GM21825 (cell line): ENCODE data around the gene CST7.

ENCODE experiments used
- ATAC-seq: cut with Tn5 transposase; IDR thresholded peaks from one replicate; pipeline ENCODE4 v1.9.1; 2021; ENCODE audit warnings: mild to moderate bottlenecking, moderate library complexity; ENCODE audit not compliant: unreplicated experiment

CST7 gene

GRCh38 chr20:24984961-24985640, 36.0 kb downstream of the CST7 start:
- no peak for ATAC-seq

DNA sequence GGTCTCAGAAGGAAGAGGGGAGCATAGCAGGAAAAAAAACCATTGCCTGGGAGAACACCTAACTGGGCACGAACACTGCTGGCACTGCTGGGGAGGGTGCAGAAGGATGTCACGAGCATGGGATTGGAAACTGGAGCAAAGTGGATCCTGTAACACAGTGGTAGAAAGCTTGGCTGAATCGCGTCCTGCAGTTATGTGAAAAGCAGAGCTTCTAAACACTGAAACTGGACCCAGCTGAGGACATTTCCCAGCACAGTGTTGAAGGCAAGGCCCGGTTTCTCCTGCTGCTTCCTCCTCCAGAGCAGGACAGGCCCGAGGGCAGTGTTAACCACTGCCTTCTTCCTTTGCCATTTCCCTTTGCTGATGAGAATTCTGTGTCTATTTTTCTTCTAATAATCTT, 36.7 kb downstream of the CST7 start:
- ATAC-seq: no peak

DNA sequence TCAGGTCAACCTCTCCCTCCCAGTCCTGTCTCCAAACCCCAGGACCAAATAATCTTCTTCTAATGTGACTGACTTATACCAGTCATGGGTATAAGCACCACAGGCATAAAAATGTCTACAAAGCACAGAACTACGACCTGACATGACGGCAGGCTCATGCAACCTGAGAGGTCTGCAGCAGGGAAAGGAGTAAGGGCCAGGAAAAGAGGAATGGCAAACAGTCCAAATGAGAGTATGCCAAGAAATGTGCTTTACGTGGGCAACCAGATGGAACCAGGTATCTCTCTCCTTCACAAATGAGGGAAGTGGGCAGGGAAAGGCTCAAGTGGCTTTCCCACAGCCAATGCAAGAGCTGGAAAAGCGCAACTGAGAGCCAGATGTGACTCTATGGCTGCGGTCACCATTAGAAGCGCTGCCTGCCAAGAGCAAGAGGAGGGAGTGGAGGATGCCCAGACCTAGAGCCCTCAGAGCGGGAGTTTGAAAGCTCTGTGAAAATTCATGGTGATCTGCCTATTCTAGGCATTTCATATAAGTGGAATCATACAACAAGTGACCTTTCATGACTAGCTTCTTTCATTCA, 37.5 kb downstream of the CST7 start:
- no peak for ATAC-seq

DNA sequence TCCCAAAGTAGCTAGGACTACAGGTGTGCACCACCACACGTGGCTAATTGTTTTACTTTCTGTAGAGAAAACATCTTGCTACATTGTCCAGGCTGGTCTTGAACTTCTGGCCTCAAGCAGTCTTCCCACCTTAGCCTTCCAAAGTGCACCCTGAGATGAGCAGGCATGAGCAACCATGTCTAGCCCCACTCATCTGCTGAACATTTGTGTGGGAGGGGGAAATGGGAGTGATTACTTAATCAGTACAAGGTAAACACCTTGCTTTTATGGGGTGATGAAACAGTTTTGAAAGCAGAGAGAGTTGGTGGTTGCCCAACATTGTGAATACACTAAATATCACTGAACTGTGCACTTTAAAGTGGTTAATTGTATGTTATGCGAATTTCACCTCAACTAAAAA, 38.2 kb downstream of the CST7 start:
- ATAC-seq: no peak

DNA sequence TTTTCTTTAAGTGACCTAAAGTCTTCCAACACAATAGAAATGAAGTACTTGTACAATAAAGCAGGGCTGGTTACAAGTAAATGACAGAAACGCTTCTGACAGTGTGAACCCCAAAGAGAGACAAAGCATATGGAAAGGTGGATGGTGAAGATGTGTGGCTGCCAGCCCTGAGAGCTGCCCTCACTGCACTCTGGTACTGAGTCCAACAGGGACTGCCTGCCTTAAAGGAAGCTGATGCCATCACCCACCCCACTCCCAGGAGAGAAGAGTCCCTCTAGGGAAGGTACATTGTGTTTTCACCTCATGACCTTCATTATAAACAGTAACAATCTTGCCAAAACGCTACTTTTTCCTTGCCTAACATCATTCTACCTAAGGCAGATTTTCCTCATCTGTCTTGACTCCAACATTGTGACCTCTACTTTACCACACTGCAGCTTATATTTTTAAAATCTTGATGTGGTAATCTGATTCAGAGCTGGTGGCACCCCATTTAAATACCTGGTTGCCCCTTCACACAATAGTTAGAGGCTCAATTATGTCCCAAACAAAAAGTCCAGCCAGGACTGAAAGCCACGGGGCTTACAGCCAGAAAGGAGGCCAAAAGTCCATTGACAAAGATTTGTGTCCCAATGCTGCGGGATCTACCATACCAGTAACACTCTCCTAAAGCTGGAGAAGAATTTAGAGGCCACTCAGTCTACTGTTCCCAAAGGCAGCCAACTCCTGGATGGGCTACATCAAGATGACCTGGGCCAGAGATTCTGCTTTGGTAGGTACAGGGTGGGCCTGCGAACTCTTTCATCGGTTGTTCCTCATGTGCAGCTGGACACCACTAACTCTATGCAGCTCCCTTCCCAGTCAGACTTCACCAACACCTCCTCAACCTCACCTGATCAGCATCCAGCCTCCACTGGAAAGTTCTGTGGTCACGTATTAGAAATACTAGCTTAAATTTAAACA, 39.1 kb downstream of the CST7 start:
- no peak for ATAC-seq

DNA sequence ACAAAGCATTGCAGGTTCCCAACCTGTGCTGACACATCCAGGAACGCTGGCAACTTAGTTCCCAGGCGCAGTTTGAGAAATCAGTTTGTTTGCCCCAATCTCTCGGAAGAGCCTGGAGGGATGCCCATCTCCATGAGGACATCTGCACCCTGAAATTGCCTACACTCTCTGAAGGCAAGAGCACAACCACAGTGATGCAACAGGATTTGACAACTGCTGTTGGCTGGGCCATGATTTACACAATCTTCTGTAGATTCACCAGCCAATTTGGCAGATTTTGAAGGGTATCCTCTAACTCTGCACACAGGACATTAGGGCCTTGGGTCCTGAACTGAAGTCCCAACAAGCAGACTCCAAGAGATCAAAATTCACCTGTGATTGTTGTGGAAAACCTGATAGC, 40.1 kb downstream of the CST7 start:
- ATAC-seq: no peak

GRCh38 chr20:24990810-24991252, 41.8 kb downstream of the CST7 start:
- ATAC-seq: no peak

- peak; percentile 20 for ATAC-seq
Observed at GRCh38 chr20:24991897-24992486, 42.9 kb downstream of the CST7 start.

GRCh38 chr20:24992487-24993205, 43.6 kb downstream of the CST7 start, which contains the start of gene APMAP:
Gene APMAP, minus strand, starts transcription at chr20:24992751. Its CDS starts 63 bp downstream, at chr20:24992688.
- peak; percentile 97 for ATAC-seq

DNA sequence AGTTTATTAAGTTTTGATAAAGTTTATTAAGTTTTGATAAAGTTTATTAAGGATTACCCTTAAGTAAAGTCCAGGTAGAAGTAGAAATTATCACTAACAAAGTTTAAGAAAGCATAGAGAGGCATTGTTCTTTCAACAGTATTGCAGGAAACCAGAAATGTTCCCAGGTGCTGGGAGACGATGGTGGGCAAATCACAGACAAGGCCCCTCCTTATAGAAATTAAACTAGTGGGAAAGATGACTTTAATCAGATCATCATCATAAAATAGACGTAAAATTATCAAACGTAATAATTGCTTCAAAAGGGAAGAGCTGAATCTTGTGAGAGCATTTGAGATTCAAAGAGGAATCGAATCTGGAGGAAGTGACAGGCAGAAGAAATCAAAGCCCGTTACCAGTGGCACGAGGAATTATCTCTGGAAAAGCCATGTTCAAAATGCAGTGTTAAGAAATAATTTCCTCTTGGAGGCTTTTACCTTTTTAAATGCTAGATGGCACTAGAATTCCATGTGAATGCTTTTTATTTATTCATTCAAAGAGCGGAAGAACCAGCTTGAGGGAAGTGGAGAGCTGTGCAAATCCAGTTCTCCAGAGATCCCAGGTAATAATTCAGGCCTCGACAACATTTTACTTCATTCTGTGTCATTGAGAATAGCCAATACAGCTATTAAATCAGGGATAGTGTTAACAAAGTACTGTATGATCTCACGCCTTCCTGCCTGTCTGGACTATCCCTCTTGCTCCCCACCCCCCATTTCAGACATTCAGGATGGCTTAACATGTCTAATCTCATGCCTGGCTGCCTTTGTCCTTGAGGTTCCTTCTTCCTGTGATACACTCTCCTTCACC, 44.5 kb downstream of the CST7 start:
- no peak for ATAC-seq

- ATAC-seq: no peak
Observed at GRCh38 chr20:24994186-24994465, 45.1 kb downstream of the CST7 start.

- ATAC-seq: no peak
Observed at GRCh38 chr20:24994470-24995368, 45.6 kb downstream of the CST7 start.

- ATAC-seq: no peak
Observed at GRCh38 chr20:24995741-24996448, 46.8 kb downstream of the CST7 start.

- no peak for ATAC-seq
Observed at GRCh38 chr20:24996449-24997377, 47.6 kb downstream of the CST7 start.

DNA sequence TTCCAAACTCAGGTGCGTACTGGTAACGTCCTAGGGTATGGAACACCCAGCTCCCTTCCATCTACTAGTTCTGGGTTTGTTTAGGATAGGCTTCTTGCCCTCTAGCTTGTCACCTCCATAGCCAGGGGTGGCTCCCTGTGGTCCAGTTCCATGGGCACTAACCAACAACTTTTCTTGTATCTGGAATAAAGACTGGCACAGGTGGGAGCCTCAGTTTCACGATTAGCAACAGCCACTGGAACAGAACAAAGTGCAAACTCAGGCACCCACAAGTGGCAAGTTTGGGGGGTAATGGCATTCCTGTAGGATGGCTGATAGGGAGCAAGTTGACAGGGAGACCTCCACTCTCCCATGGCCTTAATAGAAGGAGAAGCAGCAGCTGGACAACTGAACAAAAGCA, 49.1 kb downstream of the CST7 start:
- ATAC-seq: no peak

DNA sequence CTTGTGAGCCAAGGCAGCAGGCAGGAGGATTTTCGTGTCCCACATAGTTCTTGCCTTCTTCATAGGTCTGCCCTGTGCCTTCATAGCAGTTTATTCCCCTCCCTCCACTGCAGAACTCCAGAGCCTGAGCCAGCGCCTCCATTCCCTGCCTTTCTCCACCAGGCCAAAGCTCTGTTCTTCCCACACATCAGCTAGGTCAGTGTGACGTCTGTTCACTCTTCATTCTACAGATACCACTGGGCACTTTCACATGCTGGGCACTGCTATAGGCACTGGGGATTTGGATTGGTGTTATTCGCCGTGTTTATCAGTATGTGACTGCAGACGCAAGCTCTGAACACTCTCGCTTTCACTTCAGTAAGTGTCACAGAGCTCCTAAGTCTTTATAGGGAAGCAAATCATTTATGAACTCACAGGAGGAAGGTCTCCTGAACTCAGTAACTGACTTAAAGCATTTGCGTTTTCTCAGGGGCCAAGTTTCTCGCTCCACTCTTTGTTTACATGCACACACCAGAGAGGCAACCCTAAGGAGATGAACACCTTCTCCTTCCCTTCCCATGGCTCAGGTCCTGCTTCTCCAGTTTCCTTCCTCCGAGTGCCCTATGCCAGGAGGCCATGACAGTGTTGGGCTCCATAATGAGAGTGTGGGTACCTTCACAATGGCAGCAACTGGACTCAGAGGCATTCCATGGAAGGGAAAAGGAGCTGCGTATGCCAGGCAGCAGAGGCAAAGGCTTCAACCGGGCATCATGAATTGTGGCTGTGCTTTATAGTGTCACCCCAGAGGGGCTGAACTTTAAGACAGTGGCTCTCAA, 49.8 kb downstream of the CST7 start:
- ATAC-seq: no peak
